ENCODE results near the gene MYCBP2.

DNA sequence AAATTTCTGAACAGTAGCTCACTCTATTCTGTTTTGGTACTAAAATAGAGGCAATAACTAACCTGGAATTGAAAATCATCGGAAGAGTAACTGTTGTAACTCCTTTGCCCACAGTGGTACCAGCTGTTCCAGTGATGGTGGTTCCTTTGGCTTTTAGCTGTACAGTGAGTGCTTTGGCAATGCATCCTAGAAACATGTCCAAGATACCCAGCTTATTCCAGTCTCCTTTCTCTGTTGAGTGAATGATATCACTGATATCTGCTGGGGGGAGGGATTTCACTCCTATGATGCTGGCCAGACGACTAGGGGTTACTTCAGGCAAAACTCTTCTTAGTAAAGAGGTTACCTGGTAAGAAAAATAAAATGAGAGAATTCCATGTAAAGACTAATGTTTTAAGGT lies 259.4 kb downstream of the MYCBP2 start:
- no peak for TF ChIP-seq CTCF (conservative IDR thresholded peaks at IDR 0.05 in 1 of 2, IDR thresholded peaks at IDR 0.05 in 1 of 2; ENCODE audit: extremely low read depth in 1 of 2, insufficient read depth in 1 of 2, low read depth in 1 of 2, low read length in 2 of 2)
- TF ChIP-seq EZH2 (IDR thresholded peaks at IDR 0.05; ENCODE audit: borderline replicate concordance, low read length) = no peak
